ENCODE measurements around the gene LMAN1. TPM values are rescaled to one million over a fixed set of nuclear protein-coding genes. Genes with fewer than 3 reads are reported as not detected.

Gene LMAN1
- total RNA-seq, 2 donors from 2014 or later = 91.0 to 112 TPM

DNA sequence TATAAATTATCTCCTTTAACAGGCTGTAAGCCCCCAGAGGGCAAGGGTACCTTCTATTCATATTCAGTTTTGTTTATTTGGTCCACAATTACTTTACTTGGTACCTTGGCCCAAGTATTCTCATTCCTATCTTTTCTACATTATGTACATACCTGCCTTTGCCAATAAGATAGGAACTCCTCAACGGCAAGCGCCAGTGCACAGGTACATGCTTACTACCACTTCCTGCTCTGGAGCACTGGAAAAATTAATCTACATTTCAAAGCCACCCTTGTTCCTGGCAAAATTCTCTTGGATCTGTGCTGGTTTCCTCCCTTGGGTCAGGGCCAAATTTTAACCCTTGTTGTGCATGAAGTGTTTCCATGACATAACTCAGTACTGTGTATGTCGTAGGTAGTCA, 34.3 kb upstream of the LMAN1 start:
- intact Hi-C loops (cut with DNase I) = no loop called here
- Histone ChIP-seq H3K4me1 (replicated peaks) (no peaks in the 10 kb centered on the region), H3K27me3 (replicated peaks; ENCODE audit: insufficient read depth) (no peaks in the 10 kb centered on the region), H3K36me3 (no peaks in the 10 kb centered on the region), H3K27ac (no peak overlapping the region), H3K4me3 (no peak overlapping the region), H3K9me3 (no peaks in the 10 kb centered on the region)
- WGBS = 66% methylated on average over 3 of the region's 3 CpGs
- no peak for DNase-seq (ENCODE audit: low spot score)
- TF ChIP-seq POLR2A (IDR thresholded peaks at IDR 0.05) (no peak), POLR2AphosphoS5 (IDR thresholded peaks at IDR 0.05) (no peak)
- TF ChIP-seq, protein P1, sequence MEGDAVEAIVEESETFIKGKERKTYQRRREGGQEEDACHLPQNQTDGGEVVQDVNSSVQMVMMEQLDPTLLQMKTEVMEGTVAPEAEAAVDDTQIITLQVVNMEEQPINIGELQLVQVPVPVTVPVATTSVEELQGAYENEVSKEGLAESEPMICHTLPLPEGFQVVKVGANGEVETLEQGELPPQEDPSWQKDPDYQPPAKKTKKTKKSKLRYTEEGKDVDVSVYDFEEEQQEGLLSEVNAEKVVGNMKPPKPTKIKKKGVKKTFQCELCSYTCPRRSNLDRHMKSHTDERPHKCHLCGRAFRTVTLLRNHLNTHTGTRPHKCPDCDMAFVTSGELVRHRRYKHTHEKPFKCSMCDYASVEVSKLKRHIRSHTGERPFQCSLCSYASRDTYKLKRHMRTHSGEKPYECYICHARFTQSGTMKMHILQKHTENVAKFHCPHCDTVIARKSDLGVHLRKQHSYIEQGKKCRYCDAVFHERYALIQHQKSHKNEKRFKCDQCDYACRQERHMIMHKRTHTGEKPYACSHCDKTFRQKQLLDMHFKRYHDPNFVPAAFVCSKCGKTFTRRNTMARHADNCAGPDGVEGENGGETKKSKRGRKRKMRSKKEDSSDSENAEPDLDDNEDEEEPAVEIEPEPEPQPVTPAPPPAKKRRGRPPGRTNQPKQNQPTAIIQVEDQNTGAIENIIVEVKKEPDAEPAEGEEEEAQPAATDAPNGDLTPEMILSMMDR (IDR thresholded peaks at IDR 0.05) = no peak

DNA sequence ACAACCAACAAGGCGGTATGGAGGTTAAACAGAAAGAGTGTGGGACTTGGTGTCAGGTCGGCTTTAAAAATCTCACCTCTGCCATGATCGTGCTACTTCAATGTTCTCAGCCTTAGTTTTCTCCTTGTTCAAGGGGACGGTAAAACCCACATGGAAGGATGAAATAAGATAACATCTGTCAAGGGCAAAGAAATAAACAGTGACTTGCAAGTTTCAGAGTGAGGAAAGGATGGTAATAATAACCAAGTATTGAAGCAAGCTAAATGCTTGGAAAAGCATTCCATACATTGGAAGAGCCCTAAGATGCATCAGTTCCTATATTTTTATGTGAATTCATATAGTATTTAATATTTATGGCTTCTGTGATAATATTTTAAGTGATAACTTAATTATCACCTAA, 29.8 kb upstream of the LMAN1 start:
- no peaks in the 10 kb centered on the region for H3K27me3 ChIP-seq (replicated peaks; ENCODE audit: insufficient read depth)
- H3K27ac ChIP-seq = no peak overlapping the region
- no peaks in the 10 kb centered on the region for H3K4me1 ChIP-seq (replicated peaks)
- intact Hi-C loops (cut with DNase I) = no loop called here
- no peak overlapping the region for H3K4me3 ChIP-seq
- WGBS = 63% methylated on average over 4 of the region's 4 CpGs
- DNase-seq (ENCODE audit: low spot score) = no peak
- H3K36me3 ChIP-seq = no peaks in the 10 kb centered on the region
- no peaks in the 10 kb centered on the region for H3K9me3 ChIP-seq
- TF ChIP-seq POLR2A (IDR thresholded peaks at IDR 0.05) (no peak), POLR2AphosphoS5 (IDR thresholded peaks at IDR 0.05) (no peak)
- TF ChIP-seq, protein P1 (IDR thresholded peaks at IDR 0.05) = no peak

DNA sequence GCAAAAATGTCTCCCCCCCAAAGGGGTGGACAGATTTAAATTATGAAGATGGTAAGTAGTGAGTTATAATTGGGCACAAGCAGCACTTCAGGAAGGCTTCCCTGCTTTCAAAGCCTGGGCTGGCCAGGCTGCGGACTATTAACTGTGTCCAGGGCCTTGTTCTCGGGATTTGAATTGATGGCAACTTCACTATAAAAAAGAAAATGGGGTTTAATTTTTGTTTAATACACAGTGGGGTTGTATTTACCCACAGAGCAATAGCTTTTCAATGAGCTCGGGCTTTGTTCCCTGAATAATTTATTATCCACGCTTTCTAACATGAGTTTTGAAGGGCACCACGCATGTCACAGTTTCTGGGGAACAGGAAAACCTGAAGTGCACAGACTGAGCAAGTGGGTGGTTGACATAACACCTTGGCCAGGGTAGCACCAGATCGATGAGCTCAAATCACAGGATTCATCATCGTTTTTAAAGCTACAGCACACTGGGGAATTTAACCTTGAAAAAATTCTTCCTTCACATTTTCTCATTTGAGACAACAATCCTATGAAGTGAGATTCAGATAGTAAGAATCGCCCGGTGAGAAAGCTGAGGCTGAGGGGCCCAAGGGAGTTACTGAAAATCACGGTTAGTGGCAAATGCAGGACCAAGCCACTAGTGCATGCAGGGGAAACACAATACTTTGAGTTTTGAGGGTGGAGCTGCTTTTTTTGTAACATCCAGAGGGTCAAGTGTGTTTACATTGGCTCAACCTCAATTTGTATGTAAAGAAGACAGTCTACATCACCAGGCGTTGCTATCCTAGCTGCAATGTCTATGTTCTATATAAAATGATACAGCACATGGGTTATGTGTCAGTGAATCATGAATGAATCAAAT, 28.9 kb upstream of the LMAN1 start:
- no peak overlapping the region for H3K4me3 ChIP-seq
- intact Hi-C loops (cut with DNase I) = no loop called here
- TF ChIP-seq POLR2AphosphoS5 (IDR thresholded peaks at IDR 0.05) (no peak), POLR2A (IDR thresholded peaks at IDR 0.05) (no peak)
- TF ChIP-seq, protein P1 (IDR thresholded peaks at IDR 0.05) = no peak
- DNase-seq (ENCODE audit: low spot score) = no peak
- no peaks in the 10 kb centered on the region for H3K36me3 ChIP-seq
- no peaks in the 10 kb centered on the region for H3K27me3 ChIP-seq (replicated peaks; ENCODE audit: insufficient read depth)
- H3K4me1 ChIP-seq (replicated peaks) = no peaks in the 10 kb centered on the region
- WGBS = 74% methylated on average over 11 of the region's 11 CpGs
- no peaks in the 10 kb centered on the region for H3K9me3 ChIP-seq
- H3K27ac ChIP-seq = no peak overlapping the region

DNA sequence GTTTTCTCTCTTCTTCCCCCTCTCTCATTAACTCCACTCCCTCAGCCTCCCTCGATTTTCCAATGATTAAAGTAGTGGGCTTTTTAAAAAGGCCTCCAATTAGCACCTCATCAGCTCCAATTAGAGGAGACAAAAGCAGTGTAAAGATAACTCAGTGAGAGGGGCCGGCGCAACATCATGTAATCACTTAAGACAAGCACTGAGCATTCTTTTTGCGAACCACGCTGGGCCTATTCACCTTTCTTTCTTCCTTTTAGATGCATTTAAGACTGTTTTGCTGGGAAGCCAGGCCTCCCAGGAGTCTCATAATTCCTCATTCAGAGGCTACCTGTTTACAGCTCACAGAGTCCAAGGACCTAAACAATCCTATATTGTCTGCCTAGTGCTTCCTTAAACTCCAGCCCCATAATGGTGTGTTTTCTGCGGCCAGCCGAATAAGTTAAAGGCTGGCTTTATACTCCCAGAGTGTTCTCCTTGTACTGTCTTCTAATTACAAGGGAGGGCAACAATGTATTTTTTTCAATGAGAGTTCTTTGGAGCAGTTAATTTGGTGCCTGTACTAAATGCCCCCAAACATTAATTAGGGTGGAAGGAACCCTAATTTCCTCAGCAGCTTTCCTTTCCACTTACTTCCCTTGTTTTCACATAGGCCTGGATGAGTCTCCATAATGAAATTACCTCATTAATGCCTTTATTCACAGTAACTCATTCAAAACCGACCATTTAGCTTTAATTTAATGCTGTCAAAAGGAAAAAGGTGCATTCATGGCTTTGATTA, 28.0 kb upstream of the LMAN1 start:
- Histone ChIP-seq H3K9me3 (no peaks in the 10 kb centered on the region), H3K4me3 (no peak overlapping the region), H3K27ac (no peak overlapping the region), H3K4me1 (replicated peaks) (no peaks in the 10 kb centered on the region), H3K36me3 (no peaks in the 10 kb centered on the region), H3K27me3 (replicated peaks; ENCODE audit: insufficient read depth) (no peaks in the 10 kb centered on the region)
- intact Hi-C loops (cut with DNase I) = no loop called here
- TF ChIP-seq POLR2A (IDR thresholded peaks at IDR 0.05) (no peak), POLR2AphosphoS5 (IDR thresholded peaks at IDR 0.05) (no peak)
- TF ChIP-seq, protein P1 (IDR thresholded peaks at IDR 0.05) = no peak
- DNase-seq (ENCODE audit: low spot score) = no peak
- WGBS = 77% methylated on average over 8 of the region's 8 CpGs

Data from prostate gland (tissue), 2 donors.